Osteoblast (primary cell): ENCODE data around the gene CARD9. TPM values are rescaled to one million over a fixed set of nuclear protein-coding genes. Genes with fewer than 3 reads are reported as not detected.

Experiments used
- DNase-seq: peaks from one replicate; pipeline ENCODE4 v3.0.0; 2011; ENCODE audit warnings: low spot score, mixed read lengths; ENCODE audit not compliant: insufficient read length; ENCODE audit errors: missing footprints
- H2AFZ ChIP-seq: 2 replicates; pipeline ENCODE4 v1.6.0; 2011; ENCODE audit warnings: mild to moderate bottlenecking, low read length
- H3K27ac ChIP-seq: 2 replicates; pipeline ENCODE4 v1.5.1; 2011; ENCODE audit warnings: mild to moderate bottlenecking, low read depth, low read length, moderate library complexity
- H3K27me3 ChIP-seq: 2 replicates; pipeline ENCODE4 v1.6.0; 2012; ENCODE audit warnings: mild to moderate bottlenecking, control low read depth, inconsistent platforms, low read length, moderate library complexity; ENCODE audit not compliant: insufficient read depth
- H3K36me3 ChIP-seq: 2 replicates; pipeline ENCODE4 v1.5.1; 2011; ENCODE audit warnings: mild to moderate bottlenecking, low read length, control low read depth, moderate library complexity; ENCODE audit not compliant: insufficient read depth
- H3K4me1 ChIP-seq: 2 replicates; pipeline ENCODE4 v1.5.1; 2011; ENCODE audit warnings: mild to moderate bottlenecking, low read length, control low read depth, moderate library complexity; ENCODE audit not compliant: insufficient read depth
- H3K4me2 ChIP-seq: 2 replicates; pipeline ENCODE4 v1.6.0; 2011; ENCODE audit warnings: mild to moderate bottlenecking, low read length; ENCODE audit not compliant: insufficient read depth
- H3K4me3 ChIP-seq: fragments of 200-600 bp; sonication (generic); 3 replicates; pipeline ENCODE4 v1.5.1; 2012; ENCODE audit warnings: mild to moderate bottlenecking, low read length, inconsistent platforms; ENCODE audit not compliant: insufficient read depth
- H3K79me2 ChIP-seq: 2 replicates; pipeline ENCODE4 v1.6.0; 2012; ENCODE audit warnings: mild to moderate bottlenecking, low read length, control low read depth, inconsistent platforms; ENCODE audit not compliant: insufficient read depth
- H3K9me3 ChIP-seq: 2 replicates; pipeline ENCODE4 v1.5.1; 2011; ENCODE audit warnings: low read depth, low read length, control low read depth
- H4K20me1 ChIP-seq: 2 replicates; pipeline ENCODE4 v1.6.0; 2012; ENCODE audit warnings: mild to moderate bottlenecking, low read length, control low read depth; ENCODE audit not compliant: insufficient read depth
- CTCF ChIP-seq: IDR thresholded peaks from 2 replicates; pipeline ENCODE4 v1.5.1; 2011; ENCODE audit warnings: mild to moderate bottlenecking, low read depth, low read length, moderate library complexity; ENCODE audit errors: extremely low read depth
- total RNA-seq: library from RNA; depleted of rRNA; stranded (reverse); fragments of >200 nt; gene quantifications from 2 replicates; pipeline ENCODE4 v1.2.3, GENCODE V29; 2012

Gene CARD9
- total RNA-seq, 1 donor: 5.1 TPM

- Histone ChIP-seq H3K27ac (no peak overlapping the region), H3K36me3 (no peaks in the 10 kb centered on the region), H3K4me3 (no peak overlapping the region), H3K79me2 (no peaks in the 10 kb centered on the region), H3K27me3 (no peaks in the 10 kb centered on the region), H4K20me1 (no peaks in the 10 kb centered on the region), H3K4me2 (no peak overlapping the region), H3K4me1 (no peaks in the 10 kb centered on the region), H3K9me3 (peaks cover 6% of the 10 kb centered on the region), H2AFZ (no peak overlapping the region)
- DNase-seq: no peak
- no peak for TF ChIP-seq CTCF
Observed at GRCh38 chr9:136316271-136316751, 57.2 kb downstream of the CARD9 start.

GRCh38 chr9:136314944-136315343 lies 58.5 kb downstream of the CARD9 start:
- no peaks in the 10 kb centered on the region for H4K20me1 ChIP-seq
- no peak for DNase-seq
- H3K36me3 ChIP-seq: no peaks in the 10 kb centered on the region
- H3K4me3 ChIP-seq: no peak overlapping the region
- no peaks in the 10 kb centered on the region for H3K79me2 ChIP-seq
- H3K4me2 ChIP-seq: no peak overlapping the region
- H3K27ac ChIP-seq: no peak overlapping the region
- peaks cover 4% of the 10 kb centered on the region for H3K9me3 ChIP-seq
- no peak for TF ChIP-seq CTCF
- H3K27me3 ChIP-seq: no peaks in the 10 kb centered on the region
- H2AFZ ChIP-seq: no peak overlapping the region
- H3K4me1 ChIP-seq: no peaks in the 10 kb centered on the region

DNA sequence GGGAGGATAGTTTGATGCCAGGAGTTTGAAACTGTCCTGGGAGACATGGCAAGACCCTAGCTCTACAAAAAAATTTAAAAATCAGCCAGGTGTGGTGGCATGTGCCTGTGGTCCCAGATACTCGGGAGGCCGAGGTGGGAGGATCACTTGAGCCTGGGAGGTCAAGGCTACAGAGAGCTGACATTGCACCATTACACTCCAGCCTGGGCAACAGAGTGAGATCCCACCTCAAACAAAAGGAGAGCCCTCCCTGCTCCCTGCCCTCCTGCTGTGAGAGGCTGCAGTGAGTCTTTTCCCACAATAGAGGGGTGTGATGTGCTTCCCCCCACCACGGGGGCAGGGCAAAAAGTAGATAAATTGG lies 59.4 kb downstream of the CARD9 start:
- peaks cover 4% of the 10 kb centered on the region for H3K9me3 ChIP-seq
- no peaks in the 10 kb centered on the region for H3K27me3 ChIP-seq
- no peak overlapping the region for H2AFZ ChIP-seq
- H3K36me3 ChIP-seq: no peaks in the 10 kb centered on the region
- H4K20me1 ChIP-seq: no peaks in the 10 kb centered on the region
- no peak overlapping the region for H3K4me3 ChIP-seq
- no peaks in the 10 kb centered on the region for H3K4me1 ChIP-seq
- DNase-seq: no peak
- H3K79me2 ChIP-seq: no peaks in the 10 kb centered on the region
- no peak overlapping the region for H3K4me2 ChIP-seq
- TF ChIP-seq CTCF: no peak
- no peak overlapping the region for H3K27ac ChIP-seq

Other genes starting within 250 kb of the CARD9 start
- gene LHX3, start 168.5 kb downstream of the CARD9 start, total RNA-seq: under 0.01 TPM in 1 of 2 replicates, not detected in the other
- 6.8 and 12.7 TPM in 2 replicates for gene QSOX2, start 127.9 kb downstream of the CARD9 start, total RNA-seq
- gene CCDC187, start 69.6 kb downstream of the CARD9 start, total RNA-seq: under 0.01 TPM in 1 of 2 replicates, not detected in the other
- 30.9 and 39.1 TPM in 2 replicates for gene GPSM1, start 46.1 kb downstream of the CARD9 start, total RNA-seq
- gene DNLZ, start 9.9 kb downstream of the CARD9 start, total RNA-seq: 4.3 and 4.4 TPM in 2 replicates
- 8.0 and 9.0 TPM in 2 replicates for gene SNAPC4, start 26.5 kb upstream of the CARD9 start, total RNA-seq
- gene ENTR1, start 36.9 kb upstream of the CARD9 start, total RNA-seq: 37.4 and 40.2 TPM in 2 replicates
- 36.8 and 39.1 TPM in 2 replicates for gene PMPCA, start 37.0 kb upstream of the CARD9 start, total RNA-seq
- 7.4 and 8.3 TPM in 2 replicates for gene INPP5E, start 66.2 kb upstream of the CARD9 start, total RNA-seq
- 36.8 and 38.4 TPM in 2 replicates for gene SEC16A, start 109.4 kb upstream of the CARD9 start, total RNA-seq
- gene NOTCH1, start 172.4 kb upstream of the CARD9 start, total RNA-seq: 10.5 and 14.4 TPM in 2 replicates